Endometrial microvascular endothelial cells (primary cell): Measurements from ENCODE around the gene MMP19. TPM values are rescaled to one million over a fixed set of nuclear protein-coding genes. Genes with fewer than 3 reads are reported as not detected.
"Not testable (repeated sequence)": the region's sequence is repeated elsewhere in the genome, so short reads cannot be mapped to it uniquely, and the experiment has no call there.

ENCODE experiments used
- in situ Hi-C: cut with HindIII; loops from 2 replicates; pipeline ENCODE4 v1.10.0; 2017; ENCODE audit warnings: low sequenced_read_pairs, low pct_unique_long_range_greater_than_20kb; ENCODE audit errors: inconsistent ontology term
- total RNA-seq: library from RNA; depleted of rRNA; stranded (reverse); fragments of >200 nt; gene quantifications from one replicate; pipeline ENCODE4 v1.2.3, GENCODE V29; 2015; ENCODE audit errors: inconsistent ontology term

Gene MMP19
- total RNA-seq, 1 donor from 2014 or later, result 6.0 TPM

GRCh38 chr12:55845785-55846496 is 3.2 kb upstream of the MMP19 start:
- in situ Hi-C loops, result no loop called here

- in situ Hi-C loops, result no loop called here
Observed at GRCh38 chr12:55845361-55845760, 2.6 kb upstream of the MMP19 start.

DNA sequence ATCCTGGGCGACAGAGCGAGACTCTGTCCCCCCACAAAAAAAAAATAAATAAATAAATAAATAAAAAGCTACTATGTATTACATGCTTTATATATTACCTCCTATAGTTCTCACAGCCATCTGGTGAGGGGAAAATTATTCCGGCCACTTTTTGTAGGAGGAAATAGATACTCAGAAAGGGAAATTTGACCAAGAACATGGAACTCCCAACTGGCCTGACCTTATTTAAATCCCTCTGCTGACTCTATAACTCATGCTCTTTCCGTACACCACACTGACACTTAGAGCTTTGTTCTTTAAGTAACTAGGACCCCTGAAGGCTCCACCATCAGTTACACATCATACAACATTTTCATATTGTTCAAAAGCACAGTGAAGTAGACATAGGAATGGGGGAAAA is 2.2 kb upstream of the MMP19 start:
- in situ Hi-C loops, result no loop called here

DNA sequence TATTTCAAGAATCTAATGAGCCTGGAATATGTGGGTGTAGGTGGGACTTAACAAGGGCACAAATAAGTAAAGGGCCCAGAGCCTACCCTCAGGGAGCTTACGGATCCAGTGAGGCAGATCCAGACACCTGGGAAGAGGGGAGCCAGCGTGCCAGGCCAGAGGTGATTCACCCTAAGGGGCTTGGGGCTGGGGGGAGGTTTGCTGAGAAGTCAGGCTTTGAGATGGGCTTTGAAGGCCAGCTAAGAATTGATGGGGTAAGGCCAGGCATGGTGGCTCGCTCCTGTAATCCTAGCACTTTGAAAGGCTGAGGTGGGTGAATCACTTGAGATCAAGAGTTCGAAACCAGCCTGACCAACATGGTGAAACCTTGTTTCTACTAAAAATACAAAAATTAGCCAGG is 695 bp upstream of the MMP19 start:
- in situ Hi-C loops, result no loop called here

- in situ Hi-C loops, result no loop called here
Observed at GRCh38 chr12:55840581-55841351, 2.0 kb downstream of the MMP19 start.

- in situ Hi-C loops, result no loop called here
Observed at GRCh38 chr12:55839345-55840140, 3.2 kb downstream of the MMP19 start.

GRCh38 chr12:55838361-55838760 is 4.4 kb downstream of the MMP19 start:
- in situ Hi-C loops, result no loop called here

- in situ Hi-C loops, result not testable (repeated sequence)
Observed at GRCh38 chr12:55834400-55834799, 8.3 kb downstream of the MMP19 start.

- in situ Hi-C loops, result no loop called here
Observed at GRCh38 chr12:55833056-55833455, 9.7 kb downstream of the MMP19 start.

- in situ Hi-C loops, result no loop called here
Observed at GRCh38 chr12:55831447-55831815, 11.3 kb downstream of the MMP19 start.

DNA sequence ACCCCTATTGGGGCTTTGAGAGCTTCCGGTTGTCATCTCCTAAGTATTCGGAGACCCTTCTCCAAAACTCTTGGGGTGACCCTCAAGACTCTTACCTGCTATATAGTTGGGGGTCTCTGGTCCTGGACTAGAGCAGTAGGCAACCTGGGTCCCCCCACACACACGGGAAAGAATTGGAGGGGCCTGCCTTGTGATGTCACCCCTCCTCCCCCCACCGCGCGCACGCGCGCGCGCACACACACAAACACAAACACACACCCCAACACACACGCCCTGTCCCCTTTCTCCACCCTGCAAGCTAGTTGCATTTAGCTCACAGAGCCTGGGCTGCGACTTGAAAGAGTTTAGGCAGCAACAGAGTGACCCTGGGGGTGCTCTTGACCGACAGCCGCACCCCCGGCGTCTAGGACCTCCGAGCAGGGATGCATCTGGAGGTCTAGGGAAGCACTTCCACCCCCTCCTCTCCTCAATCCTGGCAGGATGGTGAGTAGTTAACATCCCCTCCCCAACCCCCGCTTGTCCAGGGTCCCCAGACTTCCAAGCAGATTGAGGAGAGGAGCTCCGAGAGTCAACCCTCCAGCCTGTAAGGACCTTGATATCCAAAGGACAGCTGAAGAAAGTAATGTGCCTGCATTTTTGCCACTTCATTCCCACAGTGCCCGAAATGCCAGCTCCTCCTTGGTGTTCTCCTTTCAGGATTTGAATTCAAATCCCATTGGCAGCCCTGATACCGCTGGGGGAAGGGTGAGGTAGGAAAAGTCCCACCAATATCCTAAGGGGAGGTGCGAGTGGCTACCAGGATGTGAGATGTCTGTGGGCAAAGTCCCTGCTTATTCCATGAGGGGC is 11.9 kb downstream of the MMP19 start:
- in situ Hi-C loops, result no loop called here

DNA sequence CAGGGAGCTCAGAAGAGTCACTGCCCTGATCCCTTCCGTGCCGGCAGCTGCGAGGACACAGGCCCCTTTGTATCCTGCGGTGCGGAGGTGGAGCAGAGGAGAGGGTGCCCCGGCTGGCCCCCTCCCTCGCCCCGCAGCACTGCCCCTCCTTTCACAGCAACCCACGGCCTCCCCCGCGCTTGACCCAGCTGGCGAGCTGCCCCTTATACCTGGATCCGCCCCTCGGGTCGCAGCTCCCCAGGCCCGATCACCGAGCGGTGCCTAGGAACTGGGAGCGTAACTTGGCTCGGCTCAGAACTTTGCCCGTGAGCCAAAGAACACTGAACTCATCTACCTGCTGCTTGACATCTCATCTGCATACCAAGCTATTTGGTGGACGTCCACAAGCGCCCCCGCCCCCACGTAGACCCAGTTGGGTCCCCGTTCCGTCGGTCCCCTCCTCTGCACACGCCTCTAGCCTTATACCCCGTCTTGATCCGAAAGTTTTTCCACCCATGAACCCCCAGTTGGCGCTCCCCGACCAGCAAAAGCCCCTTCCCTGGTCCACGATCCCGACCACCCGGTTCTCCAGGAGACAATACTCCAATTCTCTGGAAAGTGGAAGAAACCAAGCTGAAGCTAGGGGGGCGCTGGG is 12.7 kb downstream of the MMP19 start:
- in situ Hi-C loops, result no loop called here

DNA sequence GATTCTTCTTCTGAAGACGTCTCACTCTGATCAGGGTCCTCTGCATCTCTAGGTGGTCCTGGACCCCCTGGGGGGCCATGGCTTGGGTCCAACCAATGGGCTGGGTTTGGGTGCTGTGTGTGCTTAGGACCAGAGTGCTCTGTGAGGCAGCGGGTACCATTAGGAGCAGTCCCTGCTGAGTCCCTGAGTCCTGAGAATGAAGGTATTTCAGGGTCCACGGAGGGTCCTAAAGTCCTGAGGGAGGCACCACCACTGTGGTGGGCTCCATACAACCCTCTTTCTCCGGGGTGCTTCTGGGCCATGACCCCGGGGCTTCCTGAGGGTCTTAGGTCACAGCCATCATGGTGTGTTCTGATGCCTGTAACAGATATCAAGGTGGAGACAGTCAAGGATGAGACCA is 14.4 kb downstream of the MMP19 start:
- in situ Hi-C loops, result no loop called here

GRCh38 chr12:55827806-55828205 is 14.9 kb downstream of the MMP19 start:
- in situ Hi-C loops, result no loop called here

DNA sequence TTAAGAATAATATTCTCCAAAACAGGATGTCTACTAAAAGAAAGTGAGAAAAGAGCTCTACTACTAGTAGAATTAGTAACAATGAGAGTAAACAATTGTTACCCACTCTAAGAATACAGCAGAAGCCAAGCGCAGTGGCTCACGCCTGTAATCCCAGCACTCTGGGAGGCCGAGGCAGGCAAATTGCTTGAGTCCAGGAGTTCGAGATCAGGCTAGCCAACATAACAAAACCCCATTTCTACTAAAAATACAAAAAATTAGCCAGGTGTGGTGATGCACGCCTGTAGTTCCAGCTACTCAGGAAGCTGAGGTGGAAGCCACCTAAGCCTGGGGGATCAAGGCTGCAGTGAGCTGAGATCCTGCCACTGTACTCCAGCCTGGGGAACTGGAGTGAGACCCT is 18.0 kb downstream of the MMP19 start:
- in situ Hi-C loops, result no loop called here

DNA sequence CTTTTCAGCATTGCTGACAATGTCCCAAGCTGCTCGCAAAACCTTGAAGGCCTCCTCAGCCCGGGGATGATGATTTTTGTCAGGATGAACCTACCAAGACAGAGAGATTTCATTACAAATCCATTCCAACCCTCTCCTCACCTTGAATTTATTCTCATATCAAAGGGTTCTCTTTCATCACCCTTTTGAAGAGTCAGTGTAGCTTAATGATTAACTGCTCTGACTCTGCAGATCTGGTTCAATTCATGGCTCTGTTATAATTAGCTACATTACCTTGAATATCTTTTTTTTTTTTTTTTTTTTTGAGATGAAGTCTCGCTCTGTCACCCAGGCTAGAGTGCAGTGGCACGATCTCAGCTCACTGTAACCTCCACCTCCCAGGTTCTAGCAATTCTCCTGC is 19.3 kb downstream of the MMP19 start:
- in situ Hi-C loops, result no loop called here

DNA sequence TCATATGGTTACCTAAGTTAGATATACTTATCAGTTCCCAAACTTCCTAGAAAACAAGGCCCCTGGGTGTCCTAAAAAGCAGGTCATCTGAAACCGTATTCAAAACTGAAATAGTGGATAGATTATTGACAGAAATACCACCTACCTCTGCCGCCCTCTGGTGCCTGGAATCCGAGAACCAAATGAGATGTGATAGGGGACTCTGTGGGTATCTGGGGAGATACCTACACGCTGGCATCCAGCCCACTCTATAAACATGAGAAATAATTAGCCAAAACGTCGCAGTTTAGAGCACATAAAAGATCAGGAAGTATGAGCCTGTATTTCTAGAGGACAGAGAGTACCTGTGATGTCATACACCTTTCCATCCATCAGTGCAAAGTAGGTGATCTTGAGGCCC is 20.5 kb downstream of the MMP19 start:
- in situ Hi-C loops, result no loop called here

DNA sequence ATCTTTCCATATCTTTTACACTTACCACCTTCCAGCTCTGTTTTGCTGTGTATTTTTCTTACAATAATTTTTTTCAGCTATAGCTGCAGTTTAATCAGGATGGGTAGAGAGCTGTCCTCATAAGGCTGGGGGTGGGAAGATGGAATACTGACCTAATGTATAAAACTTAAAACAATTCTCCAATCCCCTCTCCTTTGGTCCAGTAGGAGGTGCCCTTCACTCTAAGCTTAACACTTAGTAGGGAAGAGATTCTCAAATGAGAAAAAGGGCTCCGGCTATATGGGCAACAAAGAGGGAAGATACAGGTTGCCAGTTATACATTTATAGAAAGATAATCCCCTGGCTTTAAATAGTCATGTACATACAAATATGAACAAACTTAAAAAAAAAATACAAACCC is 22.1 kb downstream of the MMP19 start:
- in situ Hi-C loops, result no loop called here

DNA sequence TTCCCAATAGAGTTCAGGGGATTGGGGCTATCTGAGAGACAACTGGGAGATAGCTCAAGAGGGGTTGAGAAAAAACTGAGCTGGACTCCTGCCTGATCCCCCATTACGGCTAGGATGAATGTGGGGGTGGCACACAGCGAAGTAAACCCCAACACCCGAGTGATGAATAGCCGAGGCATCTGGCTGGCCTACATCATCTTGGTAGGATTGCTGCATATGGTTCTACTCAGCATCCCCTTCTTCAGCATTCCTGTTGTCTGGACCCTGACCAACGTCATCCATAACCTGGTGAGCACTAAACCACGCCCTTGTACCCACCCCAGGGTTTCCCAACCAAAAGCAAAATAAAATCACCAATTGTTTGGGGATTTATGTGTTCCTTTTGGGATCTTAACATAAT is 23.9 kb downstream of the MMP19 start:
- in situ Hi-C loops, result no loop called here
